ENCODE data around the gene NPC1. TPM values are rescaled to one million over a fixed set of nuclear protein-coding genes. Genes with fewer than 3 reads are reported as not detected.

Gene NPC1
- total RNA-seq, 1 donor from 2014 or later: 36.5 TPM

GRCh38 chr18:23542461-23542860 is 43.8 kb downstream of the NPC1 start:
- ChIA-PET CTCF (interaction anchor here (1.4 to 2.4 kb wide), 2 partner anchors 26 to 131 kb away, joined by 3 to 10 read pairs; no protein-coding TSS in a partner anchor), POLR2A (no interaction called here)
- H3K36me3 Mint-ChIP-seq (ENCODE audit: low read depth): peaks cover 80% of the 10 kb centered on the region
- no peaks in the 10 kb centered on the region for H3K9me3 Mint-ChIP-seq
- DNase-seq (no peak), ATAC-seq (ENCODE audit: low read depth) (no peak)
- no peaks in the 10 kb centered on the region for H3K27me3 Mint-ChIP-seq
- TF ChIP-seq CTCF (IDR thresholded peaks at IDR 0.05): no peak
- H3K4me3 Mint-ChIP-seq: no peak overlapping the region
- intact Hi-C loops (cut with micrococcal nuclease): no loop called here
- peaks cover 35% of the 10 kb centered on the region for H3K4me1 Mint-ChIP-seq
- H3K27ac Mint-ChIP-seq: no peak overlapping the region

- Mint-ChIP-seq H3K9me3 (no peaks in the 10 kb centered on the region), H3K27ac (peak overlapping the region; percentile 54), H3K27me3 (no peaks in the 10 kb centered on the region), H3K36me3 (ENCODE audit: low read depth) (peaks cover 83% of the 10 kb centered on the region), H3K4me3 (no peak overlapping the region), H3K4me1 (peaks cover 35% of the 10 kb centered on the region)
- TF ChIP-seq CTCF (IDR thresholded peaks at IDR 0.05): no peak
- intact Hi-C loops (cut with micrococcal nuclease): loop anchor here (1.0 to 2.0 kb wide), 2 partner anchors 17 to 45 kb away; partner anchors contain the start of gene NPC1
- ChIA-PET CTCF (interaction anchor here (1.4 to 2.4 kb wide), 2 partner anchors 25 to 130 kb away, joined by 3 to 10 read pairs; no protein-coding TSS in a partner anchor), POLR2A (interaction anchor here (0.9 kb wide), 1 partner anchor 44 kb away, joined by 4 read pairs; the partner anchor contains the start of gene NPC1)
- ATAC-seq (ENCODE audit: low read depth): no peak
- DNase-seq: no peak
These were observed 44.8 kb downstream of the NPC1 start for GRCh38 chr18:23541349-23542093.

- Mint-ChIP-seq H3K4me3 (no peak overlapping the region), H3K27ac (peak overlapping the region; percentile 54), H3K9me3 (no peaks in the 10 kb centered on the region), H3K36me3 (ENCODE audit: low read depth) (peaks cover 87% of the 10 kb centered on the region), H3K27me3 (no peaks in the 10 kb centered on the region), H3K4me1 (peaks cover 35% of the 10 kb centered on the region)
- ATAC-seq (ENCODE audit: low read depth) (peak; percentile 49), DNase-seq (no peak)
- intact Hi-C loops (cut with micrococcal nuclease): loop anchor here (1.0 to 2.0 kb wide), 2 partner anchors 16 to 45 kb away; partner anchors contain the start of gene NPC1
- no peak for TF ChIP-seq CTCF (IDR thresholded peaks at IDR 0.05)
- ChIA-PET POLR2A (interaction anchor here (0.5 to 0.9 kb wide), 2 partner anchors 45 to 738 kb away, joined by 3 to 4 read pairs; partner anchors contain the start of gene NPC1), CTCF (interaction anchor here (0.9 to 2.4 kb wide), 2 partner anchors 18 to 25 kb away, joined by 3 to 10 read pairs; no protein-coding TSS in a partner anchor)
These were observed 45.4 kb downstream of the NPC1 start for GRCh38 chr18:23540867-23541266.

- no peak overlapping the region for H3K27ac Mint-ChIP-seq
- intact Hi-C loops (cut with micrococcal nuclease): loop anchor here (2.0 kb wide), 1 partner anchor 15 kb away; no protein-coding TSS in a partner anchor
These were observed 46.3 kb downstream of the NPC1 start for GRCh38 chr18:23539911-23540525.

More at GRCh38 chr18:23539911-23540525, 46.3 kb downstream of the NPC1 start:
- peaks cover 35% of the 10 kb centered on the region for H3K4me1 Mint-ChIP-seq
- H3K36me3 Mint-ChIP-seq (ENCODE audit: low read depth): peaks cover 91% of the 10 kb centered on the region
- ATAC-seq (ENCODE audit: low read depth) (no peak), DNase-seq (no peak)
- TF ChIP-seq CTCF (IDR thresholded peaks at IDR 0.05): no peak
- peak overlapping the region; percentile 33 for H3K4me3 Mint-ChIP-seq
- H3K9me3 Mint-ChIP-seq: no peaks in the 10 kb centered on the region
- POLR2A ChIA-PET: interaction anchor here (0.8 to 0.9 kb wide), 2 partner anchors 16 to 46 kb away, joined by 3 to 4 read pairs; partner anchors contain the start of gene NPC1
- CTCF ChIA-PET: interaction anchor here (0.9 to 2.4 kb wide), 2 partner anchors 17 to 24 kb away, joined by 3 to 10 read pairs; no protein-coding TSS in a partner anchor
- no peaks in the 10 kb centered on the region for H3K27me3 Mint-ChIP-seq

Measured in activated B cell treated with CpG ODN at 0.5 μM for 24 hours (primary cell).